ENCODE measurements around the gene LUC7L3. TPM values are rescaled to one million over a fixed set of nuclear protein-coding genes. Genes with fewer than 3 reads are reported as not detected.

Gene LUC7L3
- total and polyA plus RNA-seq, 12 donors = 33.7 to 188 (median 46.8) TPM

DNA sequence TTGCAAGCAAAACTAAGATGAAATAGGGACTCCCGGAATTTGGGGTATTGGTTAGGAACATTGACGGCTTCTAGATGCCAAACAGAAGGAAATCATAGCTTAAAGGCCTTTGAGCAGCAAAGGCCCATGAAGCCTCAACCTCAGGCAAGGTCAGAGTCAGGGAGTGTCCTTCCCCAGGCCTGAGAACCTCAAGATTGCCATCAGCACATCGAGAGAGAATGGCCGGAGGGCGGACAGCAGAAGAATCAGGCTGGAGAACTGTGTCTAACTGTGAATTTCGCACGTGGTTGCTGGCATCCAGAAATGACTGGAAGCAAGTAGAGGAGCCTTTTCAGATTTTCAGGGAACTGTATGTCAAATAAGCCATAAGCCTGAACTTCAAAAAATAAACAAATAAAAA, 72.7 kb downstream of the LUC7L3 start:
- Histone ChIP-seq H3K4me3 (no peak overlapping the region), H3K9me3 (no peaks in the 10 kb centered on the region), H3K4me1 (peaks cover 0 to 21% (median 2%) of the 10 kb centered on the region in 9 donors), H3K27me3 (no peaks in the 10 kb centered on the region), H3K36me3 (no peaks in the 10 kb centered on the region), H3K27ac (no peak overlapping the region)
- 89 to 90% methylated on average over 7 of the region's 7 CpGs for WGBS, 2 donors
- ATAC-seq (no peak), DNase-seq (no peak)
- TF ChIP-seq, protein P1, sequence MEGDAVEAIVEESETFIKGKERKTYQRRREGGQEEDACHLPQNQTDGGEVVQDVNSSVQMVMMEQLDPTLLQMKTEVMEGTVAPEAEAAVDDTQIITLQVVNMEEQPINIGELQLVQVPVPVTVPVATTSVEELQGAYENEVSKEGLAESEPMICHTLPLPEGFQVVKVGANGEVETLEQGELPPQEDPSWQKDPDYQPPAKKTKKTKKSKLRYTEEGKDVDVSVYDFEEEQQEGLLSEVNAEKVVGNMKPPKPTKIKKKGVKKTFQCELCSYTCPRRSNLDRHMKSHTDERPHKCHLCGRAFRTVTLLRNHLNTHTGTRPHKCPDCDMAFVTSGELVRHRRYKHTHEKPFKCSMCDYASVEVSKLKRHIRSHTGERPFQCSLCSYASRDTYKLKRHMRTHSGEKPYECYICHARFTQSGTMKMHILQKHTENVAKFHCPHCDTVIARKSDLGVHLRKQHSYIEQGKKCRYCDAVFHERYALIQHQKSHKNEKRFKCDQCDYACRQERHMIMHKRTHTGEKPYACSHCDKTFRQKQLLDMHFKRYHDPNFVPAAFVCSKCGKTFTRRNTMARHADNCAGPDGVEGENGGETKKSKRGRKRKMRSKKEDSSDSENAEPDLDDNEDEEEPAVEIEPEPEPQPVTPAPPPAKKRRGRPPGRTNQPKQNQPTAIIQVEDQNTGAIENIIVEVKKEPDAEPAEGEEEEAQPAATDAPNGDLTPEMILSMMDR (IDR thresholded peaks at IDR 0.05) = no peak
- intact Hi-C loops (cut with DNase I) = no loop called here

DNA sequence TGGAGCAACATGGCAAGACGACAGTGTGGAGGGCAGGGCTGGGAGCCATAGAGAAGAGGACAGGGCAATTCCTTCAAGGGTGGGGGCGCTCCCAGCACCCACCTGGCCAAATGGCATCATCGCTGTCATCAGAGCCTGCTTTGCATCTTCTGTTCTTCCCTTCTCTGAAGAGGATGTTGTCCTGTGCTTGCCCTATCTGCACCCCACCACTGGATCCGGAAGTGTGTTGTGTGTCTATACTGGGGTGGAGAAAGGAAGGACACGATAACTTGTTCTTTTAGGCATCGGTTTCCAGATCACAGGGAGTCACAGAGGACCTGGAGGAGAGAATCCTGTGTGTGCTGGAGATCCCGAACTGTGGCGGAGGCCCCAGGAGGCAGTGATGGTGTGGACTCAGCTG, 73.6 kb downstream of the LUC7L3 start:
- no peak for DNase-seq
- ATAC-seq = no peak
- Histone ChIP-seq H3K36me3 (no peaks in the 10 kb centered on the region), H3K27me3 (no peaks in the 10 kb centered on the region), H3K27ac (peak overlapping the region in 1 of 10 donors; percentile 8), H3K9me3 (no peaks in the 10 kb centered on the region), H3K4me1 (peaks cover 0 to 23% (median 4%) of the 10 kb centered on the region in 9 donors), H3K4me3 (no peak overlapping the region)
- intact Hi-C loops (cut with DNase I) = no loop called here
- 93% methylated on average over 8 of the region's 8 CpGs for WGBS, 2 donors
- TF ChIP-seq, protein P1 (IDR thresholded peaks at IDR 0.05) = no peak

- Histone ChIP-seq H3K27ac (no peak overlapping the region), H3K4me1 (peaks cover 0 to 23% (median 4%) of the 10 kb centered on the region in 9 donors), H3K9me3 (no peaks in the 10 kb centered on the region), H3K4me3 (no peak overlapping the region), H3K36me3 (no peaks in the 10 kb centered on the region), H3K27me3 (no peaks in the 10 kb centered on the region)
- WGBS, 2 donors = 88 to 94% methylated on average over 6 of the region's 6 CpGs
- DNase-seq (no peak), ATAC-seq (no peak)
- intact Hi-C loops (cut with DNase I) = no loop called here
- TF ChIP-seq, protein P1 (IDR thresholded peaks at IDR 0.05) = no peak
These were observed 75.0 kb downstream of the LUC7L3 start for GRCh38 chr17:50794361-50794760.

GRCh38 chr17:50797135-50797810, 77.9 kb downstream of the LUC7L3 start:
- intact Hi-C loops (cut with DNase I) = no loop called here
- no peak overlapping the region for H3K4me3 ChIP-seq
- no peaks in the 10 kb centered on the region for H3K36me3 ChIP-seq
- H3K4me1 ChIP-seq = peaks cover 0 to 16% (median 4%) of the 10 kb centered on the region in 9 donors
- no peaks in the 10 kb centered on the region for H3K27me3 ChIP-seq
- 49 to 65% methylated on average over 11 of the region's 11 CpGs for WGBS, 2 donors
- no peaks in the 10 kb centered on the region for H3K9me3 ChIP-seq
- TF ChIP-seq, protein P1 (IDR thresholded peaks at IDR 0.05) = no peak
- H3K27ac ChIP-seq = peak overlapping the region in 1 of 10 donors; percentile 16
- DNase-seq (no peak), ATAC-seq (peak in 1 of 8 donors; percentile 27)
